RWPE1 (cell line): Measurements from ENCODE around the gene SDK2.

Experiments used
- CTCF ChIA-PET: fragments of 350-600 bp; sonication (Branson Sonifier 250); formaldehyde crosslinking; extraction: SDS; loops from one replicate; lab custom pipeline; 2021; lab: Yijun Ruan, JAX
- POLR2A ChIA-PET: fragments of 400-600 bp; formaldehyde crosslinking; extraction: SDS; loops from one replicate; lab custom pipeline; 2020; ENCODE audit warnings: antibody characterized with exemption; ENCODE audit not compliant: low non-redundant PET; lab: Yijun Ruan, JAX
- DNase-seq: peaks from one replicate; pipeline ENCODE4 v3.0.0; 2012; ENCODE audit warnings: low spot score
- H3K27ac ChIP-seq: fragments of 450-650 bp; 2 replicates; pipeline ENCODE4 v1.5.1; 2017
- TF ChIP-seq, protein P1 (sequence below): fragments of 450-650 bp; conservative IDR thresholded peaks from 2 replicates; pipeline ENCODE4 v1.5.1; 2017; ENCODE audit warnings: low read depth, mild to moderate bottlenecking

The SDK2 gene

DNA sequence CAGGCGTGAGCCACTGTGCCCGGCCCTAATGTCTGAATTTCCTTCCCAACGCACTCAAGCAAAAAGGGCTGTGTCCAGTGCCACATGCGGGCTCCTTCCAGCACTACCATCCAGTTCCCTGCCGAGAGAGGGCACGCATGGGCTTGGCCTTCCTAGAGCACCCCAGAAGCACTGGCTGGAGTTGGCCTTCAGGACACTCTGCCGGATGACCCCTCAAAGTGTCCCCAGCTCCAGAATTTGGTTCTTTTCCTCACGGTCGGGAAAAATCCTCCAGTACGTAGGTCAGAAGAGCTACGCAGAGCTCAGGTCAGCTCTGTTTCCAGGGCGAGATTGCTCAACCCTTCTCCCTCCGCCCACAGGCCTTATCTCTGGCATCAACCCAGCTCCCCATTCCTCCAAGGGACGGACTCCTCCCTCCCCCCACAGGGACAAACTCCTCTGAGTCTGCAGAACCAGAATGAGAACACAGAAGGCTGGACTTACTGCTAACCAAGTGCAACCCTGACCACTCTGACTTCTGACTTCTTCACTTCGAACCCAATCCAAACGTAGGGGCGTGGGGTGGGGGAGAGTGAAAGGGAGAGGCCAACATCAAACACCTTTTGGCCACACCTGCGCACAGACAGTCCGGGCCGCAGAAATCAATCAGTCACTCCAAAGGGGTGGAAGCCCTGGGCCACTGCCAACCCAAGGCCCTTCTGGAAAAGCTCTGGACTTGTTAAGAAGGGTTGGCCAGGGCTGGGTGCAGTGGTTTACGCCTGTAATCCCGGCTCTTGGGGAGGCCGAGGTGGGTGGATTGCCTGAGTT is 336.0 kb downstream of the SDK2 start:
- CTCF ChIA-PET = interaction anchor here (0.6 to 1.9 kb wide), 9 partner anchors 10 to 847 kb away, joined by 3 to 10 read pairs (median 3); no protein-coding TSS in a partner anchor
- peak overlapping the region; percentile 94 for H3K27ac ChIP-seq
- POLR2A ChIA-PET = interaction anchor here (0.5 to 0.6 kb wide), 3 partner anchors 10 to 708 kb away, joined by 3 to 7 read pairs (median 3); no protein-coding TSS in a partner anchor
- TF ChIP-seq, protein P1, sequence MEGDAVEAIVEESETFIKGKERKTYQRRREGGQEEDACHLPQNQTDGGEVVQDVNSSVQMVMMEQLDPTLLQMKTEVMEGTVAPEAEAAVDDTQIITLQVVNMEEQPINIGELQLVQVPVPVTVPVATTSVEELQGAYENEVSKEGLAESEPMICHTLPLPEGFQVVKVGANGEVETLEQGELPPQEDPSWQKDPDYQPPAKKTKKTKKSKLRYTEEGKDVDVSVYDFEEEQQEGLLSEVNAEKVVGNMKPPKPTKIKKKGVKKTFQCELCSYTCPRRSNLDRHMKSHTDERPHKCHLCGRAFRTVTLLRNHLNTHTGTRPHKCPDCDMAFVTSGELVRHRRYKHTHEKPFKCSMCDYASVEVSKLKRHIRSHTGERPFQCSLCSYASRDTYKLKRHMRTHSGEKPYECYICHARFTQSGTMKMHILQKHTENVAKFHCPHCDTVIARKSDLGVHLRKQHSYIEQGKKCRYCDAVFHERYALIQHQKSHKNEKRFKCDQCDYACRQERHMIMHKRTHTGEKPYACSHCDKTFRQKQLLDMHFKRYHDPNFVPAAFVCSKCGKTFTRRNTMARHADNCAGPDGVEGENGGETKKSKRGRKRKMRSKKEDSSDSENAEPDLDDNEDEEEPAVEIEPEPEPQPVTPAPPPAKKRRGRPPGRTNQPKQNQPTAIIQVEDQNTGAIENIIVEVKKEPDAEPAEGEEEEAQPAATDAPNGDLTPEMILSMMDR = no peak
- peak; percentile 84 for DNase-seq

DNA sequence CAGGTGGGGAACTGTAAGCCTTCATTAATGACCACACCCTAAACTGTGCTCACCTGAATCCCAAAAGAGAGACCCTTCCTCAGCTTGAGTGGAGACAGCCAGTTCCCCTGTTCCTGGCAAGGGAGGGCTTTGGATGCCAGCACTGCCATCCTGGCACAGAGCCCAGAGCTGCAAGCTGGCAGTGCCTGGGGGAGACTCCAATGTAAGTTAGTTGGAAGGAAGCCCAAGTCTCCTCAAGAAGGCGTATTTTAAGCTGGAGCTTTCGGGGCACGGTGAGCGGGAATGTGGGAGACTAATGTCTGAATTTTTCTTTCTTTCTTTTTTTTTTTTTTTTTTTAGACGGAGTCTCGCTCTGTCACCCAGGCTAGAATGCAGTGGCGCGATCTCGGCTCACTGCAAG is 337.1 kb downstream of the SDK2 start:
- TF ChIP-seq, protein P1 = no peak
- ChIA-PET POLR2A (interaction anchor here (0.6 kb wide), 1 partner anchor 27 kb away, joined by 3 read pairs; no protein-coding TSS in a partner anchor), CTCF (interaction anchor here (0.6 to 1.9 kb wide), 3 partner anchors 41 to 171 kb away, joined by 3 to 10 read pairs (median 4); no protein-coding TSS in a partner anchor)
- H3K27ac ChIP-seq = peak overlapping the region; percentile 94
- DNase-seq = no peak

DNA sequence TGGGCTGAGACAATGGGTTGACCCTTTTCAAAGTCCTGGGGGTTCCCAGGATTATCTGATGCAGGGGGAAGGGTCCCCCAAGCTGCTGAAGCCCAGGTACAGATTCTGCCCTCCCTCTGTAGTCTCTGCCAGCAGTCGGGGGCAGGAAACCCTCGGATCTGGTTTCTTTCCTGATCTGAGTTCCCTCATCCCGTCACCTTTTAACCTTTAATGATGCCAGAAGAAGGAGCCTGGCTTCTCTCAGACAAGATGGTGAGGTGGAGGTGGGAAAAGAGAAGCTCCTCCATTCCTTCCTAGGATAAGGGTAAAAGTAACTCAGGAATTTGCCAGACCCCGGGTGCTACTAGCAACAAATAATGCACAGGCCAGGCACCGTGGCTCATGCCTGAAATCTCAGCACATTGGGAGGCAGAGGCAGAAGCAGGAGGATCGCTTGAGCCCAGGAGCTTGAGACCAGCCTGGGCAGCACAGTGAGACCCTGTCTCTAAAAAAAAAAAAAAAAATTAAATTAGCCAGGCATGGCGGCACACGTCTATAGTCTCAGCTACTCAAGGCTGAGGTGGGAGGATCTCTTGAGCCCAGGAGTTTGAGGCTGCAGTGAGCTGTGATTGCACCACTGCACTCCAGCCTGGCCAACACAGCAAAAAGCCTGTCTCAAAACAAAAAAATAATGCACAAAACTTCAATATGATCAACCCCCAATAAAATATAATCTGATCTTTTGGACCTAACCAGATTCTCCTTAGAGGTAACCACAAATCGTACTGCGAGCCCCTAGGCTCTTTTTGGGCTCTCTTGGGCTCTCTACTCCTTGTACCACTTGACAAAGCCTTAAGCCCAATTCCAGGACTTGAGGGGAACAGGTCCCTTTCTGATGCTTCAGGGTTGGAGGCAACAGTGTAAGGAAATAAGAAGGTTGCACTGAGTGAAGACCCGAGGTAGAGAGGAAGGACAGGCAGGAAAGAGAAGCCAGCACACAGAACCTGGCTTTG is 338.1 kb downstream of the SDK2 start:
- CTCF ChIA-PET = interaction anchor here (0.6 to 1.0 kb wide), 4 partner anchors 10 to 893 kb away, joined by 3 to 4 read pairs (median 3); no protein-coding TSS in a partner anchor
- peak overlapping the region; percentile 94 for H3K27ac ChIP-seq
- TF ChIP-seq, protein P1 = no peak
- POLR2A ChIA-PET = no interaction called here
- DNase-seq = no peak

DNA sequence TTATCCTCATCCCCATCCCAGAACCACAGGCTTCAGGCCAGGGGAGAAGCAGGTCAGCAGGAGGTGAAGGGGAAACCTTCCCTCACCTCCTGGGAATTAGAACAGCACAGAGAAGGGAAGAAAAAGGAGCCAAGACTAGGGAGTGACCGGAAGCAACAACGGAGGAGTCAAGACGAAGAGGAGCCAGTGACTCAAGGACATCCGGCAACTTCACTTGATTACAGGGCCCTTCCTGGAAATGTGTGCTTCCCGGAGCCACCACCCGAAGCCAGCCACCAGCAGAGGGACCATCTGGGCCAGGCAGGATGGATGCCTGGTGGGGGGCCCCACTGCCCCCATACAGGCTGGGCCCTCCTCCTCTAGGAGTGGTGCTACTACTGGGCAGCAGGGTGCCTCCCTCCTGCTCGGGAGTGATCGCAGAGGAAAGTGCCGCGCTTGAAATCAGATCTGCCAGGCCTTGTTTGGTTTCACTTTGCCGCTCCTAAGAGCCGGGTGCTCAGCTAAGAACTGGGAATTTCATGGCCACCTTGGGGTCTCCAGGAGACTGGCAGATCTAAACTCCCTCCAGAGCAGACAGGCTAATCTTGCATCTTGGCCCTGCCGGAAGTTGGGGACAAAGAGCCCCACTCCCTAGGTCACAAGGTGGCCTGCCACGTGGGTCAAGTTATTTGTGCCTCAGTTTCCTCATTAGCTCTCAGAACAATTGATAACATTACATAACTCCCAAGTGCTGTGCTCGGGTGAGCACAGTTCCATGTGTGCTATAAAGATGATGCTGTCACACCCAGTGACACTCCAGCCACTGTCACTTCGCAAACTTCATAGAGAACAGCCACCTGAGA is 339.1 kb downstream of the SDK2 start:
- POLR2A ChIA-PET = interaction anchor here (0.6 kb wide), 1 partner anchor 34 kb away, joined by 5 read pairs; no protein-coding TSS in a partner anchor
- TF ChIP-seq, protein P1 = no peak; the same call in 1 of the 2 replicates
- CTCF ChIA-PET = interaction anchor here (0.6 to 1.0 kb wide), 3 partner anchors 13 to 894 kb away, joined by 3 to 5 read pairs (median 3); no protein-coding TSS in a partner anchor
- peak overlapping the region; percentile 94 for H3K27ac ChIP-seq
- DNase-seq = peak; percentile 38

DNA sequence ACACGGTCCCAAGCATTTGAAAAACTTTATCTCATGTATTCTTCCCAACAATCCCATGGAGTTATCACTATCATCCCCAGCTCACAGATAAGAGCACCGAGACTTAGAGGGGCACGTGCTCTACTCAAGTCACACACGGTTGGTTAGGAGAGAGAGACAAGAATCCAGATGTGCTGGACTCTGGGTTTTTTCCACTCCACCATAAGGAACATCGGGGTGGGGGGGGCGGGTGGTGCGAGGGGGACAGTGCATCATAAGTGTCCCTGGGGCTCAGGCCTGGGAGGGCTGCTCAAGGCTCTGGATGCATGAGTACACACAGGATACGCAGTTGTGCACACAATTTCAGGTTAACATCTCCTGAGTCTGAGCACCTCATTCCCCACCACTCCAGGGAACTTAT is 339.8 kb downstream of the SDK2 start:
- peak overlapping the region; percentile 94 for H3K27ac ChIP-seq
- ChIA-PET CTCF (no interaction called here), POLR2A (interaction anchor here (0.6 kb wide), 1 partner anchor 34 kb away, joined by 5 read pairs; no protein-coding TSS in a partner anchor)
- TF ChIP-seq, protein P1 = no peak
- no peak for DNase-seq
